WI38 (cell line): ENCODE results near the gene SAMD5.

ENCODE experiments used
- H3K4me3 ChIP-seq: 2 replicates; pipeline ENCODE4 v1.5.1; 2011; ENCODE audit warnings: low read depth, mild to moderate bottlenecking, control low read depth, low read length
- TF ChIP-seq, protein P1 (sequence below): IDR thresholded peaks from 2 replicates; pipeline ENCODE4 v1.5.1; 2012; ENCODE audit warnings: low read depth, mild to moderate bottlenecking, control low read depth, low read length

SAMD5 gene

DNA sequence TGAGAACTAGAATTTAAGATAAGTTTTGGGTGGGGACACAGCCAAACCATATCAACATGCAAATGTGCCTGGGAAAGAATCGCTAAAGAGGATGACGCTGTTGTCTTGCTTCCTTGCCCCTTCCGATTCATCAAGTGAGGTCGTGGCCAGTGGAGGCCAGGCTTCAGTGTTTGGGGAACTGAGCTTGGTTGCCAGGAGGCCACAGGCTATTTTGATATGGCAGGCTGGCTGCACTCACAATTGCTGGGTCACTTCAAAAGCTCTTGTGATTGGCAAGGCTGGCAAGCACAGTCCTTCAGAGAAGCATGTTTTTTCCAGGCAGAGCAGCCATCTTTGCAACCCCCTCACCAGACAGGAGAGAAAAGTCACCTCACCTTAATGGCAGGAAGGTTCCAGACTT, 45.8 kb downstream of the SAMD5 start:
- no peak overlapping the region for H3K4me3 ChIP-seq
- TF ChIP-seq, protein P1, sequence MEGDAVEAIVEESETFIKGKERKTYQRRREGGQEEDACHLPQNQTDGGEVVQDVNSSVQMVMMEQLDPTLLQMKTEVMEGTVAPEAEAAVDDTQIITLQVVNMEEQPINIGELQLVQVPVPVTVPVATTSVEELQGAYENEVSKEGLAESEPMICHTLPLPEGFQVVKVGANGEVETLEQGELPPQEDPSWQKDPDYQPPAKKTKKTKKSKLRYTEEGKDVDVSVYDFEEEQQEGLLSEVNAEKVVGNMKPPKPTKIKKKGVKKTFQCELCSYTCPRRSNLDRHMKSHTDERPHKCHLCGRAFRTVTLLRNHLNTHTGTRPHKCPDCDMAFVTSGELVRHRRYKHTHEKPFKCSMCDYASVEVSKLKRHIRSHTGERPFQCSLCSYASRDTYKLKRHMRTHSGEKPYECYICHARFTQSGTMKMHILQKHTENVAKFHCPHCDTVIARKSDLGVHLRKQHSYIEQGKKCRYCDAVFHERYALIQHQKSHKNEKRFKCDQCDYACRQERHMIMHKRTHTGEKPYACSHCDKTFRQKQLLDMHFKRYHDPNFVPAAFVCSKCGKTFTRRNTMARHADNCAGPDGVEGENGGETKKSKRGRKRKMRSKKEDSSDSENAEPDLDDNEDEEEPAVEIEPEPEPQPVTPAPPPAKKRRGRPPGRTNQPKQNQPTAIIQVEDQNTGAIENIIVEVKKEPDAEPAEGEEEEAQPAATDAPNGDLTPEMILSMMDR, result no peak

DNA sequence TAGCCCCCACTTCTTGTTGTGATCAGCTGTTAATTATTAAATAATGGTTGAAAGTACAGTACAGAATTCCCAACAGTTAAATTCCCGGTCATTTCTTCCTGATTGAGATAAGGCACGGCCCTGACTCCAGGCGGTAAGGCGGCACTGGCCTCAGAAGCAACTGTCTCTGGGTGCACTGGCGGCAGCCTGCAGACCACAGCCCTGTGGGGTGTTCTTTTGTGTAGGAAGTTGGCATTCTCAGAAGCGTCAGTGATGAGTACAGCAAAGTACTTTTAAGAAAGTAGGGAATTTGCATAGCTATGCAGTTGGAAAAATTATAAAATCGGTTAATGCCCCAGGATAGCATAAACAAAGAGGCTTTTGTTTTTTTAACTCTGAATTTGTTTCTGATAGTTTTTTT, 50.5 kb downstream of the SAMD5 start:
- H3K4me3 ChIP-seq, result no peak overlapping the region
- TF ChIP-seq, protein P1, result no peak

DNA sequence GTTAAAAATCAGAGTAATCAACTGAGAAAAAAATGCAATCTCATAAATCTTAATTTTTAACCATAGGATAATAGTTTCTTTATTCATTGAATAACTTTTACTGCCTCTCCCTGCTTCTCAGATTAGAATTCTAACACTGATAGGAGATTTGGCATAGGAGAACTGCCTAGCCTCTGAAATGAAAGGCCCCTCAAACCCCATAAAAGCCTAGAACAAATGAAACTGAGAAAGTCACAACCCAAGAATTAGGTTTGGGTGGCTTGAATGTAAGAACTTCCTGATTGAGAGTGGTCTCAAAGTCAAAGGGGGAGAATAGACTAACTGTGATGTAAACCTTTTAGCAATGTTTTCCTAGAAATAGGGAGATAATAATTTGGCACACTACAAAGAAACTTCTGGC, 52.2 kb downstream of the SAMD5 start:
- TF ChIP-seq, protein P1, result no peak
- H3K4me3 ChIP-seq, result no peak overlapping the region

DNA sequence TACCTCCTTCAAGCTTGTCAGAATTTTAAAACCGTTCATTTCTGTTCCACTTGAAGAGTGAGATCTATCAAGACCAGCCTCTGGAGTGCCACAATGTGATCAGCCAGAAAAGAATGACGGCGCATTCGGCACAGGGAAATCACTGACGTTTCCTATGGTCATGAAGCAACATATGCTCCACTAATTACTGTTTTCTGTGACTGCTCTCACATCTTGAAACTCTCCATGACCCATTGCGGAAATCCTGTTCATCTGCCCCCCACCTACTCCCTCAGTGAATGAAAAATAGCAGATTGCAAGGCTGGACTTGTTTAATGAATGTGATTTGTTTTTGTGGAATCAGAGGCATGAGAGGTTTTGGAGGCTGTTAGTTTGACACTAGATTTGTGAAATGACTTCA, 53.2 kb downstream of the SAMD5 start:
- TF ChIP-seq, protein P1, result no peak
- no peak overlapping the region for H3K4me3 ChIP-seq

DNA sequence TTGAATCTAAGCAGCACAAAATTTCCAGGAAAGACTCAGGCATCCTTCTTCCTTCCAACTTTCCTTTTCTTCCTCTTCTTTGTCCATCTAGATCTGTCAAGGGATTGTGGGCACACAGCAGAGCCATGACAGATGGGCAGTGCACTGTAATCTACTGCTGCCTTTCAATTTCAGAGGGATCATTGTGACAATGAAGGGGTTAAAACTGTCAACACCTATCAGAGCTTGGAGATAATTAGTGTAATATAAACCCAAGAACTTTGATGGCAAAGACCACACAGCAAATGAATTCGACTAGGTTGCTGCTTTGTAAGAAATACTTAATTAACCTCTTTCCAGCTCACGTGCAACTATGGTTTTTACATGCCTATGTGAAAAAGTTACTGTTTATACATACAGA, 55.0 kb downstream of the SAMD5 start:
- no peak overlapping the region for H3K4me3 ChIP-seq
- TF ChIP-seq, protein P1, result no peak

DNA sequence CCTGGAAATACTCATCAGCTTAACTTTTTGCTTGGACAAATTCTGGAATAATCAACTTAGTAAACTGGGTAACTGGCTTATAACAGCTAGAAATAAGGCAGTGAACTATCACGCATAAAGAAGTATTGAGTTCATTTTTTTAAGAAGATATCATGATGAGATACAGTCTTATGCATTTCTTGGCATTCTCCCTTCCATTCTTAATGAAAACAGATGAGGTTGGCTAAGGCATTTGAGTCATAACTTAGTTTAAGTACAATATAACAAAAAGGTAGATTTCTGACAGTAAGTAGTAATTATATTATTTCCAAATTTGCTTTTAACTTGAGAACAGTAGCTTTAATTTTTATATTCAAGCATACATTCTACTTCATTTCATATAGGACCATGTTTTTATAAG, 56.1 kb downstream of the SAMD5 start:
- TF ChIP-seq, protein P1, result no peak
- no peak overlapping the region for H3K4me3 ChIP-seq

DNA sequence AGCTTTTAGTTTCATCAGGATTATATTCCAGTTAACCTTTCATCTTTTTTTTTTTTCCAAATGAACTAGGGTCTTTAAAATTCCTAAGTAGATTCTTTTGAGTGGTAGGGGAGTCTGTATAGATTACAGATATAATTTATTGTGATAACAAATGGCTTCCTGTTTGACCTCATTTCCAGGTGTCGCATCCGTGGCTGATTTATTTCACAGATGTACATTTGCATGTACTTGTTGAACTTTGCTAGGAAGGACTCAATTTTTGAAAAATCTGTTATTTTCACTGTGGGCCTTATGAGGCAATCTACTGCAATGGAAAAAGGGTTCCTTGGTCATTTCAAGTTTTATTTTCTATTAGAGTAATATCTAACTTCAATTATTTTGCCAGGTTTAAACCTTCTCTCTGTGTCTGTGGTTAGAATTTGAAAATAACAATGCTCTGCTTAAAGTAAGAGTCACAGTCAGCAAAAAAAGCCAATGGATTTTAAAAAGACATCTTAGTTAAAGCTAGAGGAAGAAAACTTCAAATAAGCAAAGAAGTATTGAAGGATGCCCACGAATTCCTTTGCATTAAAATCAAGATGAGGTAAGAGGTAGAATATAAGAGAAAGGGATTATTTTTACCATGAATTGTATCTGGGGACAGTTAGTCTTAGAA, 57.9 kb downstream of the SAMD5 start:
- TF ChIP-seq, protein P1, result no peak
- no peak overlapping the region for H3K4me3 ChIP-seq
